T-helper 2 cell treated with Interferon-gamma antibody and Interleukin-4, amounts not matched to agents 5 μg/mL and 100 μg/mL, for 36 hours (primary cell): ENCODE measurements around the gene PRR15.

ENCODE experiments used
- DNase-seq: peaks from one replicate; pipeline ENCODE4 v3.0.0; 2021; ENCODE audit warnings: low spot score
- H3K27ac Mint-ChIP-seq: one replicate; pipeline ENCODE4 v1.8.0; 2021; ENCODE audit warnings: mild to moderate bottlenecking, mixed read lengths
- H3K27me3 Mint-ChIP-seq: one replicate; pipeline ENCODE4 v1.8.0; 2021; ENCODE audit warnings: low read depth, mixed read lengths
- H3K36me3 Mint-ChIP-seq: one replicate; pipeline ENCODE4 v1.8.0; 2021; ENCODE audit warnings: low read depth, mixed read lengths
- H3K4me1 Mint-ChIP-seq: one replicate; pipeline ENCODE4 v1.8.0; 2021; ENCODE audit warnings: low read depth, mixed read lengths
- H3K4me3 Mint-ChIP-seq: one replicate; pipeline ENCODE4 v1.8.0; 2022; ENCODE audit warnings: mild to moderate bottlenecking, moderate library complexity, mixed read lengths
- H3K9me3 Mint-ChIP-seq: one replicate; pipeline ENCODE4 v1.8.0; 2021; ENCODE audit warnings: mixed read lengths

PRR15 gene

GRCh38 chr7:29592866-29593265 is 29.2 kb downstream of the PRR15 start:
- H3K4me1 Mint-ChIP-seq = peaks cover 6% of the 10 kb centered on the region
- no peak overlapping the region for H3K4me3 Mint-ChIP-seq
- peaks cover 2% of the 10 kb centered on the region for H3K27me3 Mint-ChIP-seq
- no peaks in the 10 kb centered on the region for H3K9me3 Mint-ChIP-seq
- no peak for DNase-seq
- no peaks in the 10 kb centered on the region for H3K36me3 Mint-ChIP-seq
- no peak overlapping the region for H3K27ac Mint-ChIP-seq

GRCh38 chr7:29593459-29593858 is 29.8 kb downstream of the PRR15 start:
- peaks cover 2% of the 10 kb centered on the region for H3K27me3 Mint-ChIP-seq
- no peaks in the 10 kb centered on the region for H3K9me3 Mint-ChIP-seq
- H3K4me3 Mint-ChIP-seq = no peak overlapping the region
- H3K4me1 Mint-ChIP-seq = peaks cover 5% of the 10 kb centered on the region
- H3K36me3 Mint-ChIP-seq = no peaks in the 10 kb centered on the region
- H3K27ac Mint-ChIP-seq = no peak overlapping the region
- no peak for DNase-seq

GRCh38 chr7:29596593-29597178 is 33.1 kb downstream of the PRR15 start:
- Mint-ChIP-seq H3K27ac (no peak overlapping the region), H3K9me3 (no peaks in the 10 kb centered on the region), H3K36me3 (no peaks in the 10 kb centered on the region), H3K4me3 (no peak overlapping the region), H3K27me3 (peaks cover 2% of the 10 kb centered on the region), H3K4me1 (no peaks in the 10 kb centered on the region)
- DNase-seq = no peak

- no peak for DNase-seq
- Mint-ChIP-seq H3K27ac (no peak overlapping the region), H3K27me3 (peaks cover 2% of the 10 kb centered on the region), H3K36me3 (no peaks in the 10 kb centered on the region), H3K9me3 (no peaks in the 10 kb centered on the region), H3K4me1 (no peaks in the 10 kb centered on the region), H3K4me3 (no peak overlapping the region)
Observed at GRCh38 chr7:29597266-29597665, 33.6 kb downstream of the PRR15 start.

- H3K27ac Mint-ChIP-seq = no peak overlapping the region
- no peaks in the 10 kb centered on the region for H3K36me3 Mint-ChIP-seq
- no peaks in the 10 kb centered on the region for H3K9me3 Mint-ChIP-seq
- H3K4me1 Mint-ChIP-seq = no peaks in the 10 kb centered on the region
- DNase-seq = no peak
- H3K4me3 Mint-ChIP-seq = no peak overlapping the region
- H3K27me3 Mint-ChIP-seq = peaks cover 2% of the 10 kb centered on the region
Observed at GRCh38 chr7:29598137-29598536, 34.5 kb downstream of the PRR15 start.

GRCh38 chr7:29598613-29599012 is 35.0 kb downstream of the PRR15 start:
- H3K9me3 Mint-ChIP-seq = no peaks in the 10 kb centered on the region
- no peak overlapping the region for H3K4me3 Mint-ChIP-seq
- no peaks in the 10 kb centered on the region for H3K36me3 Mint-ChIP-seq
- peaks cover 2% of the 10 kb centered on the region for H3K27me3 Mint-ChIP-seq
- no peak overlapping the region for H3K27ac Mint-ChIP-seq
- H3K4me1 Mint-ChIP-seq = no peaks in the 10 kb centered on the region
- DNase-seq = no peak

GRCh38 chr7:29599026-29599425 is 35.4 kb downstream of the PRR15 start:
- Mint-ChIP-seq H3K27me3 (peaks cover 2% of the 10 kb centered on the region), H3K9me3 (no peaks in the 10 kb centered on the region), H3K4me1 (no peaks in the 10 kb centered on the region), H3K36me3 (no peaks in the 10 kb centered on the region), H3K4me3 (no peak overlapping the region), H3K27ac (no peak overlapping the region)
- no peak for DNase-seq

GRCh38 chr7:29600661-29601060 is 37.0 kb downstream of the PRR15 start:
- Mint-ChIP-seq H3K27me3 (peaks cover 3% of the 10 kb centered on the region), H3K4me3 (no peak overlapping the region), H3K27ac (no peak overlapping the region), H3K9me3 (no peaks in the 10 kb centered on the region), H3K4me1 (no peaks in the 10 kb centered on the region), H3K36me3 (no peaks in the 10 kb centered on the region)
- no peak for DNase-seq

GRCh38 chr7:29604052-29604451 is 40.4 kb downstream of the PRR15 start:
- no peaks in the 10 kb centered on the region for H3K9me3 Mint-ChIP-seq
- H3K27ac Mint-ChIP-seq = no peak overlapping the region
- H3K36me3 Mint-ChIP-seq = no peaks in the 10 kb centered on the region
- no peak overlapping the region for H3K4me3 Mint-ChIP-seq
- H3K27me3 Mint-ChIP-seq = peaks cover 3% of the 10 kb centered on the region
- no peaks in the 10 kb centered on the region for H3K4me1 Mint-ChIP-seq
- DNase-seq = no peak

- Mint-ChIP-seq H3K27me3 (peaks cover 5% of the 10 kb centered on the region), H3K4me1 (no peaks in the 10 kb centered on the region), H3K27ac (no peak overlapping the region), H3K9me3 (no peaks in the 10 kb centered on the region), H3K36me3 (no peaks in the 10 kb centered on the region), H3K4me3 (no peak overlapping the region)
- DNase-seq = no peak
Observed at GRCh38 chr7:29604702-29605101, 41.1 kb downstream of the PRR15 start.

GRCh38 chr7:29605671-29606070 is 42.0 kb downstream of the PRR15 start:
- no peak for DNase-seq
- Mint-ChIP-seq H3K36me3 (no peaks in the 10 kb centered on the region), H3K4me1 (no peaks in the 10 kb centered on the region), H3K4me3 (no peak overlapping the region), H3K27ac (no peak overlapping the region), H3K27me3 (peaks cover 5% of the 10 kb centered on the region), H3K9me3 (no peaks in the 10 kb centered on the region)

- Mint-ChIP-seq H3K27me3 (peaks cover 5% of the 10 kb centered on the region), H3K4me1 (no peaks in the 10 kb centered on the region), H3K4me3 (no peak overlapping the region), H3K36me3 (no peaks in the 10 kb centered on the region), H3K27ac (no peak overlapping the region), H3K9me3 (no peaks in the 10 kb centered on the region)
- DNase-seq = no peak
Observed at GRCh38 chr7:29606287-29606721, 42.7 kb downstream of the PRR15 start.

GRCh38 chr7:29606830-29607229 is 43.2 kb downstream of the PRR15 start:
- Mint-ChIP-seq H3K4me1 (no peaks in the 10 kb centered on the region), H3K27me3 (peaks cover 5% of the 10 kb centered on the region), H3K4me3 (no peak overlapping the region), H3K36me3 (no peaks in the 10 kb centered on the region), H3K9me3 (no peaks in the 10 kb centered on the region), H3K27ac (no peak overlapping the region)
- no peak for DNase-seq

- DNase-seq = no peak
Observed at GRCh38 chr7:29607259-29607658, 43.6 kb downstream of the PRR15 start.

GRCh38 chr7:29607889-29608288 is 44.3 kb downstream of the PRR15 start:
- Mint-ChIP-seq H3K27me3 (peaks cover 5% of the 10 kb centered on the region), H3K4me3 (no peak overlapping the region), H3K9me3 (no peaks in the 10 kb centered on the region), H3K4me1 (no peaks in the 10 kb centered on the region), H3K36me3 (no peaks in the 10 kb centered on the region), H3K27ac (no peak overlapping the region)
- no peak for DNase-seq

More at GRCh38 chr7:29607259-29607658, 43.6 kb downstream of the PRR15 start:
- no peaks in the 10 kb centered on the region for H3K4me1 Mint-ChIP-seq
- no peak overlapping the region for H3K4me3 Mint-ChIP-seq
- H3K27me3 Mint-ChIP-seq = peaks cover 5% of the 10 kb centered on the region
- H3K27ac Mint-ChIP-seq = no peak overlapping the region
- H3K9me3 Mint-ChIP-seq = no peaks in the 10 kb centered on the region
- H3K36me3 Mint-ChIP-seq = no peaks in the 10 kb centered on the region
